IMR-90 (cell line): ENCODE measurements around the gene PEAK3. TPM values are rescaled to one million over a fixed set of nuclear protein-coding genes. Genes with fewer than 3 reads are reported as not detected.
A peak's percentile ranks its signal among the peaks of the same experiment; 100 is the strongest.

Source experiments
- ATAC-seq: fragments of 200-7000 bp; cut with Tn5 transposase; 2 replicates; pipeline ENCODE4 v1.9.1; 2020; ENCODE audit warnings: low read depth, mild to moderate bottlenecking, moderate library complexity
- BruUV-seq: library from RNA; stranded (reverse); fragments of 400-500 nt; replicated peaks from 2 replicates; lab custom pipeline; 2021; lab: Mats Ljungman, UMichigan
- CTCF ChIA-PET: fragments of 300-600 bp; formaldehyde crosslinking; extraction: SDS; loops from one replicate; lab custom pipeline; 2021; ENCODE audit warnings: antibody characterized with exemption; lab: Yijun Ruan, JAX
- POLR2A ChIA-PET: fragments of 300-600 bp; sonication (Branson Sonifier 250); formaldehyde crosslinking; loops from one replicate; lab custom pipeline; 2022; ENCODE audit warnings: antibody characterized with exemption; ENCODE audit not compliant: unreplicated experiment; lab: Charles Lee
- DNase-seq: peaks from one replicate; pipeline ENCODE4 v3.0.0; 2013
- H2AFZ ChIP-seq: replicated peaks from 2 replicates; pipeline ENCODE3; 2013; ENCODE audit warnings: low read length, mild to moderate bottlenecking; ENCODE audit not compliant: poor library complexity
- H2AK5ac ChIP-seq: 2 replicates; pipeline ENCODE4 v1.6.1; 2013; ENCODE audit warnings: low read depth, low read length, inconsistent platforms
- H2AK9ac ChIP-seq: replicated peaks from 2 replicates; pipeline ENCODE3; 2013; ENCODE audit warnings: mild to moderate bottlenecking, low read depth, low read length, moderate library complexity; ENCODE audit not compliant: poor library complexity
- H2BK120ac ChIP-seq: 2 replicates; pipeline ENCODE4 v1.6.1; 2013; ENCODE audit warnings: low read depth, low read length, inconsistent platforms
- H2BK15ac ChIP-seq: 3 replicates; pipeline ENCODE4 v1.6.1; 2013; ENCODE audit warnings: low read depth, low read length, inconsistent platforms
- H2BK20ac ChIP-seq: 2 replicates; pipeline ENCODE4 v1.6.1; 2013; ENCODE audit warnings: low read depth, mild to moderate bottlenecking, inconsistent platforms, low read length, moderate library complexity
- H2BK5ac ChIP-seq: 2 replicates; pipeline ENCODE4 v1.6.1; 2013; ENCODE audit warnings: mild to moderate bottlenecking, low read depth, low read length, inconsistent platforms; ENCODE audit not compliant: poor library complexity, severe bottlenecking
- H3K14ac ChIP-seq: replicated peaks from 2 replicates; pipeline ENCODE4 v1.6.1; 2013; ENCODE audit warnings: low read depth, low read length, inconsistent platforms
- H3K18ac ChIP-seq: 2 replicates; pipeline ENCODE4 v1.6.1; 2013; ENCODE audit warnings: low read depth, low read length, control low read depth
- H3K23ac ChIP-seq: 2 replicates; pipeline ENCODE4 v1.6.1; 2013; ENCODE audit warnings: low read depth, low read length, inconsistent platforms
- H3K27ac ChIP-seq: 2 replicates; pipeline ENCODE4 v1.5.1; 2013; ENCODE audit warnings: mild to moderate bottlenecking, control low read depth, low read length; ENCODE audit not compliant: insufficient read depth
- H3K27me3 ChIP-seq: 2 replicates; pipeline ENCODE4 v1.6.1; 2013; ENCODE audit warnings: low read length; ENCODE audit not compliant: control insufficient read depth, insufficient read depth
- H3K36me3 ChIP-seq: 2 replicates; pipeline ENCODE4 v1.6.1; 2013; ENCODE audit warnings: low read length, mixed read lengths; ENCODE audit not compliant: control insufficient read depth, insufficient read depth
- H3K4ac ChIP-seq: 2 replicates; pipeline ENCODE4 v1.6.1; 2013; ENCODE audit warnings: low read depth, low read length, inconsistent platforms
- H3K4me1 ChIP-seq: 2 replicates; pipeline ENCODE4 v1.6.1; 2013; ENCODE audit warnings: low read length, mixed read lengths; ENCODE audit not compliant: control insufficient read depth, insufficient read depth
- H3K4me2 ChIP-seq: 2 replicates; pipeline ENCODE4 v1.6.1; 2013; ENCODE audit warnings: low read depth, mild to moderate bottlenecking, control low read depth, low read length, moderate library complexity
- H3K4me3 ChIP-seq: 2 replicates; pipeline ENCODE4 v1.5.1; 2013; ENCODE audit warnings: low read depth, mild to moderate bottlenecking, control low read depth, low read length, moderate library complexity; ENCODE audit not compliant: insufficient read depth
- H3K56ac ChIP-seq: 2 replicates; pipeline ENCODE4 v1.6.1; 2013; ENCODE audit warnings: low read length, inconsistent platforms; ENCODE audit not compliant: insufficient read depth; ENCODE audit errors: extremely low read depth
- H3K79me1 ChIP-seq, 2 experiments: 2 replicates each; pipeline ENCODE4 v1.6.1; 2013; ENCODE audit warnings: low read length in 2 of 2, inconsistent platforms in 1 of 2, low read depth in 1 of 2
- H3K9ac ChIP-seq: 2 replicates; pipeline ENCODE4 v1.6.1; 2013; ENCODE audit warnings: low read depth, low read length, control low read depth
- H3K9me1 ChIP-seq: 2 replicates; pipeline ENCODE4 v1.6.1; 2013; ENCODE audit warnings: low read length, inconsistent platforms; ENCODE audit not compliant: insufficient read depth
- H3K9me3 ChIP-seq: 2 replicates; pipeline ENCODE4 v1.6.1; 2013; ENCODE audit warnings: low read length; ENCODE audit not compliant: control insufficient read depth, insufficient read depth
- H4K20me1 ChIP-seq: 2 replicates; pipeline ENCODE4 v1.6.1; 2013; ENCODE audit warnings: low read length, inconsistent platforms; ENCODE audit not compliant: insufficient read depth
- H4K5ac ChIP-seq: 2 replicates; pipeline ENCODE4 v1.6.1; 2013; ENCODE audit warnings: mild to moderate bottlenecking, low read depth, low read length, control low read depth
- H4K8ac ChIP-seq, 2 experiments: 2 replicates each; pipeline ENCODE4 v1.6.1; 2013; ENCODE audit warnings: low read depth in 2 of 2, low read length in 2 of 2, control low read depth in 1 of 2, inconsistent platforms in 1 of 2
- H4K91ac ChIP-seq: 2 replicates; pipeline ENCODE4 v1.6.1; 2013; ENCODE audit warnings: low read depth, low read length, inconsistent platforms; ENCODE audit not compliant: insufficient read depth
- BHLHE40 ChIP-seq: fragments of 150-350 bp; IDR thresholded peaks from 2 replicates; pipeline ENCODE4 v1.6.1; 2016; ENCODE audit warnings: mild to moderate bottlenecking, low read depth, low read length
- CEBPB ChIP-seq: IDR thresholded peaks from 2 replicates; pipeline ENCODE4 v1.6.1; 2012; ENCODE audit warnings: low read depth, low read length, improper control_type of control experiment
- CHD1 ChIP-seq: IDR thresholded peaks from 2 replicates; pipeline ENCODE4 v1.6.1; 2012; ENCODE audit warnings: low read depth, low read length, improper control_type of control experiment
- FOS ChIP-seq: fragments of 150-350 bp; IDR thresholded peaks from 2 replicates; pipeline ENCODE4 v1.6.1; 2016; ENCODE audit warnings: low read depth, low read length
- MAFK ChIP-seq: IDR thresholded peaks from 2 replicates; pipeline ENCODE4 v1.6.1; 2012; ENCODE audit warnings: low read depth, low read length, improper control_type of control experiment
- MAZ ChIP-seq: IDR thresholded peaks from 2 replicates; pipeline ENCODE4 v1.6.1; 2012; ENCODE audit warnings: low read depth, mild to moderate bottlenecking, low read length, improper control_type of control experiment, moderate library complexity, borderline replicate concordance
- MXI1 ChIP-seq: IDR thresholded peaks from 2 replicates; pipeline ENCODE4 v1.6.1; 2012; ENCODE audit warnings: low read depth, mild to moderate bottlenecking, low read length, moderate library complexity, borderline replicate concordance
- NFE2L2 ChIP-seq: fragments of 150-350 bp; IDR thresholded peaks from 2 replicates; pipeline ENCODE4 v1.6.1; 2016; ENCODE audit warnings: low read depth, mild to moderate bottlenecking, low read length
- POLR2A ChIP-seq: IDR thresholded peaks from 2 replicates; pipeline ENCODE4 v1.6.1; 2012; ENCODE audit warnings: mild to moderate bottlenecking, low read depth, low read length
- RAD21 ChIP-seq: IDR thresholded peaks from 2 replicates; pipeline ENCODE4 v1.6.1; 2012; ENCODE audit warnings: low read length, improper control_type of control experiment
- RCOR1 ChIP-seq: IDR thresholded peaks from 2 replicates; pipeline ENCODE4 v1.6.1; 2012; ENCODE audit warnings: mild to moderate bottlenecking, low read length, improper control_type of control experiment; ENCODE audit not compliant: insufficient replicate concordance
- RFX5 ChIP-seq: IDR thresholded peaks from 2 replicates; pipeline ENCODE4 v1.8.0; 2012; ENCODE audit warnings: low read depth, mild to moderate bottlenecking, low read length, moderate library complexity
- SMC3 ChIP-seq: fragments of 150-350 bp; IDR thresholded peaks from 2 replicates; pipeline ENCODE4 v1.6.1; 2016; ENCODE audit warnings: low read depth, mild to moderate bottlenecking, antibody characterized with exemption, low read length, moderate library complexity
- WGBS, 2 experiments: methylation state at CpG; one replicate each; pipeline versions ENCODE4 v1.1.5 to v1.1.7; 2013; ENCODE audit warnings: missing lambda C conversion rate in 2 of 2; ENCODE audit not compliant: insufficient read length in 1 of 2; ENCODE audit errors: extremely low coverage in 2 of 2; 5-methylcytosine and 5-hydroxymethylcytosine counted together
- dilution Hi-C: fragments of 300-500 bp; cut with HindIII; formaldehyde crosslinking; loops from one replicate; pipeline ENCODE4 v1.14.3; 2018; ENCODE audit warnings: low sequenced_read_pairs; ENCODE audit not compliant: unreplicated experiment
- in situ Hi-C: fragments of 300-500 bp; cut with MboI; formaldehyde crosslinking; loops from 3 replicates; pipeline ENCODE4 v1.14.3; 2019; ENCODE audit warnings: low sequenced_read_pairs, inconsistent platforms, mixed read lengths
- intact Hi-C: fragments of 100-400 bp; cut with micrococcal nuclease; formaldehyde crosslinking; loops from 2 replicates; pipeline ENCODE4 v1.10.0; 2022
- polyA plus RNA-seq, 3 experiments: library from polyadenylated mRNA; depleted of rRNA; stranded (reverse); fragments of >200 nt; gene quantifications; 2 replicates each; pipeline ENCODE4 v1.2.3, GENCODE V29; 2012; ENCODE audit warnings: low replicate concordance in 1 of 3
- total RNA-seq: library from RNA; depleted of rRNA; stranded (reverse); fragments of >200 nt; gene quantifications from 2 replicates; pipeline ENCODE4 v1.2.3, GENCODE V29; 2012
- TF ChIP-seq, protein P1 (sequence below): fragments of 150-350 bp; IDR thresholded peaks from 2 replicates; pipeline ENCODE4 v1.6.1; 2016; ENCODE audit warnings: low read depth, mild to moderate bottlenecking, low read length, moderate library complexity, borderline replicate concordance
- TF ChIP-seq, protein P2 (sequence below): conservative IDR thresholded peaks from 2 replicates; pipeline ENCODE4 v1.5.1; 2012; ENCODE audit warnings: mild to moderate bottlenecking, low read depth, low read length, improper control_type of control experiment
- TF ChIP-seq, protein P3 (sequence below): fragments of 150-350 bp; IDR thresholded peaks from 2 replicates; pipeline ENCODE4 v1.6.1; 2017; ENCODE audit warnings: mild to moderate bottlenecking, antibody characterized with exemption, low read length, low read depth

The PEAK3 gene
- total and polyA plus RNA-seq, 2 of the 4 experiments (the other 2 are of a cell fraction) = under 0.01 to 0.09 TPM

DNA sequence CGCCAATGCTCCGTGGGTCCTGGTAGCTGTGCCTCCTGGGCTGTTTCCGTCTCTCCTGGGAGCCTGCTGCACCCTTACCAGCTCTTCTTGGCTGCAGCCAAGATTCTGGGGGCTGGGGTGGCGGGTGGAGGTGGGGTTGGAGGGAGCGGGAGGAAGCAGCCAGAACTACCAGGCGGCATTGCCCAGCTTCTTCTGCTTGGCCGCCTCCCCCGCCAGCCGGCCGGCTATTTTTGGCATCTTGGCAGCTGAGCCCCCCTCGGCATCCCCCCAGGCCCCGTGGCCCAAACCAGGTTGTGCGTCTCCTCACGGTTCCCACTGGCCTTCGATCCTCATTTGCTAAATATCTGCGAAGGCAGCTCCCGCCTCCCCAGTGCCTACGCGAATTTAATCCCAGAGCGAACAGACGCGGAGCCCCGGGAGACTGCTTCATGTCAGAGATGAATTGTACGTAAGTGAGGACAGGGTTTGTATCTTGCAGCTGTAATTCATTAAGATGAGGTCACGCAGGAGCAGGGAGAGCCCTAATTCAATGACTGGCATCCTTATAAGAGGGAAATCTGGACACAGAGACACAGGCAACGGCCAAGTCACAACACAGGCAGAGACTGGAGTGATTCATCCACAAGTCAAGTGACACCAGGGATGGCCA, 12.8 kb upstream of the PEAK3 start:
- Histone ChIP-seq H3K56ac (no peak overlapping the region), H4K5ac (no peak overlapping the region), H3K4ac (no peak overlapping the region), H3K9me3 (no peaks in the 10 kb centered on the region), H3K23ac (no peak overlapping the region), H4K91ac (no peak overlapping the region), H2AK9ac (no peak overlapping the region), H2BK15ac (no peak overlapping the region), H3K18ac (no peak overlapping the region), H3K4me2 (peak overlapping the region; percentile 23; the same call in 1 of the 2 replicates), H3K9ac (no peak overlapping the region), H3K4me3 (no peak overlapping the region), H2BK20ac (no peak overlapping the region), H3K14ac (no peak overlapping the region), H3K27ac (no peak overlapping the region), H2AK5ac (no peak overlapping the region), H2BK120ac (no peak overlapping the region), H3K4me1 (peaks cover 5% of the 10 kb centered on the region), H3K79me1 (no peaks in the 10 kb centered on the region), H2AFZ (peak overlapping the region; percentile 75), H3K9me1 (no peaks in the 10 kb centered on the region), H3K27me3 (peaks cover 36% of the 10 kb centered on the region), H4K8ac (no peak overlapping the region), H3K36me3 (no peaks in the 10 kb centered on the region), H4K20me1 (peaks cover 15% of the 10 kb centered on the region; the same call in 1 of the 2 replicates), H2BK5ac (no peak overlapping the region)
- peak; percentile 54 for DNase-seq
- WGBS, 2 experiments = 14% methylated on average over 10 of the region's 26 CpGs; no CpG with 5 or more reads in 1 of the 2 experiments
- intact Hi-C loops = no loop called here
- TF ChIP-seq, protein P1, sequence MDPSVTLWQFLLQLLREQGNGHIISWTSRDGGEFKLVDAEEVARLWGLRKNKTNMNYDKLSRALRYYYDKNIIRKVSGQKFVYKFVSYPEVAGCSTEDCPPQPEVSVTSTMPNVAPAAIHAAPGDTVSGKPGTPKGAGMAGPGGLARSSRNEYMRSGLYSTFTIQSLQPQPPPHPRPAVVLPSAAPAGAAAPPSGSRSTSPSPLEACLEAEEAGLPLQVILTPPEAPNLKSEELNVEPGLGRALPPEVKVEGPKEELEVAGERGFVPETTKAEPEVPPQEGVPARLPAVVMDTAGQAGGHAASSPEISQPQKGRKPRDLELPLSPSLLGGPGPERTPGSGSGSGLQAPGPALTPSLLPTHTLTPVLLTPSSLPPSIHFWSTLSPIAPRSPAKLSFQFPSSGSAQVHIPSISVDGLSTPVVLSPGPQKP = no peak
- TF ChIP-seq FOS (no peak), MAFK (no peak), MAZ (no peak), NFE2L2 (no peak), RFX5 (no peak), CHD1 (no peak), SMC3 (no peak), MXI1 (no peak), RCOR1 (no peak), CEBPB (no peak), RAD21 (no peak), POLR2A (no peak), BHLHE40 (no peak)
- TF ChIP-seq, protein P2, sequence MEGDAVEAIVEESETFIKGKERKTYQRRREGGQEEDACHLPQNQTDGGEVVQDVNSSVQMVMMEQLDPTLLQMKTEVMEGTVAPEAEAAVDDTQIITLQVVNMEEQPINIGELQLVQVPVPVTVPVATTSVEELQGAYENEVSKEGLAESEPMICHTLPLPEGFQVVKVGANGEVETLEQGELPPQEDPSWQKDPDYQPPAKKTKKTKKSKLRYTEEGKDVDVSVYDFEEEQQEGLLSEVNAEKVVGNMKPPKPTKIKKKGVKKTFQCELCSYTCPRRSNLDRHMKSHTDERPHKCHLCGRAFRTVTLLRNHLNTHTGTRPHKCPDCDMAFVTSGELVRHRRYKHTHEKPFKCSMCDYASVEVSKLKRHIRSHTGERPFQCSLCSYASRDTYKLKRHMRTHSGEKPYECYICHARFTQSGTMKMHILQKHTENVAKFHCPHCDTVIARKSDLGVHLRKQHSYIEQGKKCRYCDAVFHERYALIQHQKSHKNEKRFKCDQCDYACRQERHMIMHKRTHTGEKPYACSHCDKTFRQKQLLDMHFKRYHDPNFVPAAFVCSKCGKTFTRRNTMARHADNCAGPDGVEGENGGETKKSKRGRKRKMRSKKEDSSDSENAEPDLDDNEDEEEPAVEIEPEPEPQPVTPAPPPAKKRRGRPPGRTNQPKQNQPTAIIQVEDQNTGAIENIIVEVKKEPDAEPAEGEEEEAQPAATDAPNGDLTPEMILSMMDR = no peak
- TF ChIP-seq, protein P3, sequence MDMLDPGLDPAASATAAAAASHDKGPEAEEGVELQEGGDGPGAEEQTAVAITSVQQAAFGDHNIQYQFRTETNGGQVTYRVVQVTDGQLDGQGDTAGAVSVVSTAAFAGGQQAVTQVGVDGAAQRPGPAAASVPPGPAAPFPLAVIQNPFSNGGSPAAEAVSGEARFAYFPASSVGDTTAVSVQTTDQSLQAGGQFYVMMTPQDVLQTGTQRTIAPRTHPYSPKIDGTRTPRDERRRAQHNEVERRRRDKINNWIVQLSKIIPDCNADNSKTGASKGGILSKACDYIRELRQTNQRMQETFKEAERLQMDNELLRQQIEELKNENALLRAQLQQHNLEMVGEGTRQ = no peak
- BruUV-seq = no TSS peak
- ATAC-seq = peak; percentile 53
- POLR2A ChIA-PET = no interaction called here
- CTCF ChIA-PET = interaction anchor here (1.2 kb wide), 1 partner anchor 21 kb away, joined by 3 read pairs; no protein-coding TSS in a partner anchor
- in situ Hi-C loops = no loop called here
- dilution Hi-C loops = no loop called here
